ENCODE measurements around the gene BACE2.

GRCh38 chr21:41231060-41231459 is 63.1 kb downstream of the BACE2 start:
- no peak for TF ChIP-seq FOS (IDR thresholded peaks at IDR 0.05; ENCODE audit: borderline replicate concordance, insufficient read depth, low read length)
- no peak for TF ChIP-seq POLR2A (IDR thresholded peaks at IDR 0.05; ENCODE audit: low read depth, low read length)
- TF ChIP-seq MYC (IDR thresholded peaks at IDR 0.05; ENCODE audit: low read depth, low read length): no peak
- TF ChIP-seq, protein P1, sequence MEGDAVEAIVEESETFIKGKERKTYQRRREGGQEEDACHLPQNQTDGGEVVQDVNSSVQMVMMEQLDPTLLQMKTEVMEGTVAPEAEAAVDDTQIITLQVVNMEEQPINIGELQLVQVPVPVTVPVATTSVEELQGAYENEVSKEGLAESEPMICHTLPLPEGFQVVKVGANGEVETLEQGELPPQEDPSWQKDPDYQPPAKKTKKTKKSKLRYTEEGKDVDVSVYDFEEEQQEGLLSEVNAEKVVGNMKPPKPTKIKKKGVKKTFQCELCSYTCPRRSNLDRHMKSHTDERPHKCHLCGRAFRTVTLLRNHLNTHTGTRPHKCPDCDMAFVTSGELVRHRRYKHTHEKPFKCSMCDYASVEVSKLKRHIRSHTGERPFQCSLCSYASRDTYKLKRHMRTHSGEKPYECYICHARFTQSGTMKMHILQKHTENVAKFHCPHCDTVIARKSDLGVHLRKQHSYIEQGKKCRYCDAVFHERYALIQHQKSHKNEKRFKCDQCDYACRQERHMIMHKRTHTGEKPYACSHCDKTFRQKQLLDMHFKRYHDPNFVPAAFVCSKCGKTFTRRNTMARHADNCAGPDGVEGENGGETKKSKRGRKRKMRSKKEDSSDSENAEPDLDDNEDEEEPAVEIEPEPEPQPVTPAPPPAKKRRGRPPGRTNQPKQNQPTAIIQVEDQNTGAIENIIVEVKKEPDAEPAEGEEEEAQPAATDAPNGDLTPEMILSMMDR (IDR thresholded peaks at IDR 0.05; ENCODE audit: extremely low read depth in 1 of 2, insufficient read depth in 1 of 2, low read depth in 1 of 2, low read length in 2 of 2): no peak
- TF ChIP-seq JUN (IDR thresholded peaks at IDR 0.05; ENCODE audit: borderline replicate concordance, insufficient read depth, insufficient read length, low read depth): no peak
- no peak for TF ChIP-seq EZH2 (IDR thresholded peaks at IDR 0.05; ENCODE audit: borderline replicate concordance, low read depth, low read length, severe bottlenecking)
- no peak for TF ChIP-seq POLR2AphosphoS5 (IDR thresholded peaks at IDR 0.05; ENCODE audit: insufficient read depth, low read depth, low read length)
